ENCODE results near the gene USP36.

USP36 gene

GRCh38 chr17:78766225-78766624 is 74.4 kb downstream of the USP36 start:
- Histone ChIP-seq H3K79me2 (ENCODE audit: insufficient read depth, low read length) (peaks cover 100% of the 10 kb centered on the region), H3K4me2 (ENCODE audit: low read depth, low read length, poor library complexity, severe bottlenecking) (peak overlapping the region; percentile 22), H3K36me3 (ENCODE audit: insufficient read depth, low read length) (no peaks in the 10 kb centered on the region), H3K4me3 (ENCODE audit: low read length, poor library complexity, severe bottlenecking) (no peak overlapping the region), H3K9ac (ENCODE audit: low read depth, low read length, poor library complexity, severe bottlenecking) (no peak overlapping the region), H3K4me1 (ENCODE audit: insufficient read depth, low read length, poor library complexity, severe bottlenecking) (peaks cover 46% of the 10 kb centered on the region), H2AFZ (ENCODE audit: low read length) (no peak overlapping the region), H3K27me3 (ENCODE audit: insufficient read depth, low read length, poor library complexity, severe bottlenecking) (no peaks in the 10 kb centered on the region), H4K20me1 (ENCODE audit: insufficient read depth, low read length, poor library complexity, severe bottlenecking) (peaks cover 16% of the 10 kb centered on the region), H3F3A (ENCODE audit: low read depth) (no peaks in the 10 kb centered on the region), H3K9me3 (ENCODE audit: insufficient read depth, low read depth, low read length) (no peaks in the 10 kb centered on the region), H3K9me2 (replicated peaks; ENCODE audit: low read depth, low read length) (no peaks in the 10 kb centered on the region)
- no peak for TF ChIP-seq EZH2phosphoT487 (IDR thresholded peaks at IDR 0.05; ENCODE audit: borderline replicate concordance)
- no peak for TF ChIP-seq CTCF (conservative IDR thresholded peaks at IDR 0.05; ENCODE audit: low read length)

GRCh38 chr17:78765821-78766220 is 74.8 kb downstream of the USP36 start:
- peaks cover 46% of the 10 kb centered on the region for H3K4me1 ChIP-seq (ENCODE audit: insufficient read depth, low read length, poor library complexity, severe bottlenecking)
- H3K4me3 ChIP-seq (ENCODE audit: low read length, poor library complexity, severe bottlenecking), result no peak overlapping the region
- peaks cover 100% of the 10 kb centered on the region for H3K79me2 ChIP-seq (ENCODE audit: insufficient read depth, low read length)

GRCh38 chr17:78764871-78765270 is 75.7 kb downstream of the USP36 start:
- Histone ChIP-seq H2AFZ (ENCODE audit: low read length) (no peak overlapping the region), H3K27me3 (ENCODE audit: insufficient read depth, low read length, poor library complexity, severe bottlenecking) (no peaks in the 10 kb centered on the region), H4K20me1 (ENCODE audit: insufficient read depth, low read length, poor library complexity, severe bottlenecking) (peaks cover 22% of the 10 kb centered on the region), H3K79me2 (ENCODE audit: insufficient read depth, low read length) (peaks cover 97% of the 10 kb centered on the region), H3K9ac (ENCODE audit: low read depth, low read length, poor library complexity, severe bottlenecking) (no peak overlapping the region), H3F3A (ENCODE audit: low read depth) (peaks cover 2% of the 10 kb centered on the region; the same call in 1 of the 2 replicates), H3K36me3 (ENCODE audit: insufficient read depth, low read length) (no peaks in the 10 kb centered on the region), H3K4me3 (ENCODE audit: low read length, poor library complexity, severe bottlenecking) (no peak overlapping the region), H3K9me2 (replicated peaks; ENCODE audit: low read depth, low read length) (no peaks in the 10 kb centered on the region), H3K4me1 (ENCODE audit: insufficient read depth, low read length, poor library complexity, severe bottlenecking) (peaks cover 49% of the 10 kb centered on the region), H3K4me2 (ENCODE audit: low read depth, low read length, poor library complexity, severe bottlenecking) (no peak overlapping the region), H3K9me3 (ENCODE audit: insufficient read depth, low read depth, low read length) (no peaks in the 10 kb centered on the region)
- no peak for TF ChIP-seq EZH2phosphoT487 (IDR thresholded peaks at IDR 0.05; ENCODE audit: borderline replicate concordance)
- no peak for TF ChIP-seq CTCF (conservative IDR thresholded peaks at IDR 0.05; ENCODE audit: low read length)

More at GRCh38 chr17:78765821-78766220, 74.8 kb downstream of the USP36 start:
- Histone ChIP-seq H3K27me3 (ENCODE audit: insufficient read depth, low read length, poor library complexity, severe bottlenecking) (no peaks in the 10 kb centered on the region), H4K20me1 (ENCODE audit: insufficient read depth, low read length, poor library complexity, severe bottlenecking) (peaks cover 16% of the 10 kb centered on the region), H3K4me2 (ENCODE audit: low read depth, low read length, poor library complexity, severe bottlenecking) (peak overlapping the region; percentile 22), H3K9ac (ENCODE audit: low read depth, low read length, poor library complexity, severe bottlenecking) (no peak overlapping the region), H3F3A (ENCODE audit: low read depth) (no peaks in the 10 kb centered on the region), H3K36me3 (ENCODE audit: insufficient read depth, low read length) (no peaks in the 10 kb centered on the region), H2AFZ (ENCODE audit: low read length) (no peak overlapping the region), H3K9me2 (replicated peaks; ENCODE audit: low read depth, low read length) (no peaks in the 10 kb centered on the region), H3K9me3 (ENCODE audit: insufficient read depth, low read depth, low read length) (no peaks in the 10 kb centered on the region)
- TF ChIP-seq CTCF (conservative IDR thresholded peaks at IDR 0.05; ENCODE audit: low read length), result no peak
- TF ChIP-seq EZH2phosphoT487 (IDR thresholded peaks at IDR 0.05; ENCODE audit: borderline replicate concordance), result no peak

All from Loucy (cell line).